Type B pancreatic cell (in vitro differentiated cells): ENCODE results near the gene NPW. TPM values are rescaled to one million over a fixed set of nuclear protein-coding genes. Genes with fewer than 3 reads are reported as not detected.

Experiments
- DNase-seq: peaks from one replicate; pipeline ENCODE4 v3.0.0; 2021; ENCODE audit warnings: mixed read lengths; ENCODE audit not compliant: unreplicated experiment; ENCODE audit errors: extremely low spot score
- H3K27ac Mint-ChIP-seq: 2 replicates; pipeline ENCODE4 v1.8.0; 2021; ENCODE audit warnings: mild to moderate bottlenecking, mixed read lengths
- H3K27me3 Mint-ChIP-seq: 2 replicates; pipeline ENCODE4 v1.8.0; 2021; ENCODE audit warnings: mixed read lengths
- H3K36me3 Mint-ChIP-seq: 2 replicates; pipeline ENCODE4 v1.8.0; 2021; ENCODE audit warnings: mixed read lengths
- H3K4me1 Mint-ChIP-seq: one replicate; pipeline ENCODE4 v1.8.0; 2021; ENCODE audit warnings: mixed read lengths; ENCODE audit not compliant: unreplicated experiment
- H3K4me3 Mint-ChIP-seq: 2 replicates; pipeline ENCODE4 v1.8.0; 2021; ENCODE audit warnings: mild to moderate bottlenecking, mixed read lengths
- H3K9me3 Mint-ChIP-seq: 2 replicates; pipeline ENCODE4 v1.8.0; 2021; ENCODE audit warnings: mixed read lengths
- CTCF ChIP-seq: fragments of 200-600 bp; sonication (generic); conservative IDR thresholded peaks from 2 replicates; pipeline ENCODE4 v1.5.0; 2021; ENCODE audit warnings: antibody characterized with exemption, mild to moderate bottlenecking
- total RNA-seq: library from RNA; stranded (reverse); gene quantifications from 2 replicates; pipeline ENCODE4 v1.2.1, GENCODE V29; 2021; ENCODE audit warnings: low replicate concordance

NPW gene
- total RNA-seq, 1 donor from 2014 or later = 4.7 TPM

GRCh38 chr16:1979271-1980029 is 40.1 kb upstream of the NPW start:
- TF ChIP-seq CTCF = no peak
- Mint-ChIP-seq H3K36me3 (no peaks in the 10 kb centered on the region), H3K9me3 (no peaks in the 10 kb centered on the region), H3K4me3 (no peak overlapping the region), H3K4me1 (peaks cover 5% of the 10 kb centered on the region), H3K27me3 (peaks cover 41% of the 10 kb centered on the region), H3K27ac (no peak overlapping the region)
- DNase-seq = no peak

- Mint-ChIP-seq H3K9me3 (no peaks in the 10 kb centered on the region), H3K4me3 (no peak overlapping the region), H3K27me3 (peaks cover 41% of the 10 kb centered on the region), H3K27ac (no peak overlapping the region), H3K36me3 (no peaks in the 10 kb centered on the region), H3K4me1 (peaks cover 11% of the 10 kb centered on the region)
- DNase-seq = no peak
- TF ChIP-seq CTCF = no peak
Measured at GRCh38 chr16:1980030-1980769, 39.4 kb upstream of the NPW start.

GRCh38 chr16:1980770-1981087 is 38.9 kb upstream of the NPW start:
- Mint-ChIP-seq H3K27ac (no peak overlapping the region), H3K36me3 (no peaks in the 10 kb centered on the region), H3K4me1 (peaks cover 11% of the 10 kb centered on the region), H3K27me3 (peaks cover 41% of the 10 kb centered on the region), H3K9me3 (no peaks in the 10 kb centered on the region), H3K4me3 (no peak overlapping the region)
- no peak for DNase-seq
- no peak for TF ChIP-seq CTCF

GRCh38 chr16:1981398-1981836 is 38.2 kb upstream of the NPW start, which contains the start of gene NOXO1:
TSS of gene NOXO1 (minus strand) at chr16:1981469. CDS start at chr16:1981179, 290 bp downstream.
- H3K4me3 Mint-ChIP-seq = peak within 1 kb of the TSS; percentile 57
- DNase-seq = no peak
- no peaks in the 10 kb centered on the region for H3K36me3 Mint-ChIP-seq
- H3K27me3 Mint-ChIP-seq = peaks cover 41% of the 10 kb centered on the region
- TF ChIP-seq CTCF = no peak
- H3K9me3 Mint-ChIP-seq = no peaks in the 10 kb centered on the region
- peaks cover 11% of the 10 kb centered on the region for H3K4me1 Mint-ChIP-seq
- H3K27ac Mint-ChIP-seq = peak within 1 kb of the TSS; percentile 56

GRCh38 chr16:1982013-1982433 is 37.6 kb upstream of the NPW start:
- peaks cover 11% of the 10 kb centered on the region for H3K4me1 Mint-ChIP-seq
- no peaks in the 10 kb centered on the region for H3K36me3 Mint-ChIP-seq
- no peak for DNase-seq
- H3K27me3 Mint-ChIP-seq = peaks cover 41% of the 10 kb centered on the region
- TF ChIP-seq CTCF = no peak
- H3K27ac Mint-ChIP-seq = peak overlapping the region; percentile 56
- H3K4me3 Mint-ChIP-seq = no peak overlapping the region
- H3K9me3 Mint-ChIP-seq = no peaks in the 10 kb centered on the region
